GM12873 (cell line): ENCODE measurements around the gene LMNTD1.

Experiments used
- CTCF ChIP-seq: IDR thresholded peaks from 2 replicates; pipeline ENCODE4 v1.5.1; 2012; ENCODE audit warnings: low read depth, mild to moderate bottlenecking, moderate library complexity, low read length, control low read depth; ENCODE audit not compliant: insufficient read depth; ENCODE audit errors: missing control alignments

The LMNTD1 gene

GRCh38 chr12:25570418-25570817 is 17.3 kb upstream of the LMNTD1 start:
- no peak for TF ChIP-seq CTCF

- no peak for TF ChIP-seq CTCF
Observed at GRCh38 chr12:25566202-25566949, 13.3 kb upstream of the LMNTD1 start.

- TF ChIP-seq CTCF = no peak
Observed at GRCh38 chr12:25558586-25558985, 5.5 kb upstream of the LMNTD1 start.

GRCh38 chr12:25557830-25558436 is 4.8 kb upstream of the LMNTD1 start:
- TF ChIP-seq CTCF = peak; percentile 45

GRCh38 chr12:25556153-25556552 is 3.1 kb upstream of the LMNTD1 start:
- no peak for TF ChIP-seq CTCF

- TF ChIP-seq CTCF = no peak
Observed at GRCh38 chr12:25552681-25553080, 402 bp downstream of the LMNTD1 start.

- TF ChIP-seq CTCF = no peak
Observed at GRCh38 chr12:25550186-25550585, 2.9 kb downstream of the LMNTD1 start.
